Measurements from ENCODE around the gene CAMK2A.

The CAMK2A gene

GRCh38 chr5:150254774-150255173 is 34.8 kb downstream of the CAMK2A start:
- Histone ChIP-seq H3K9me3 (no peaks in the 10 kb centered on the region), H3K4me3 (no peak overlapping the region), H3K27ac (no peak overlapping the region), H3K36me3 (no peaks in the 10 kb centered on the region), H3K27me3 (no peaks in the 10 kb centered on the region), H3K4me1 (no peaks in the 10 kb centered on the region)
- intact Hi-C loops (cut with DNase I; ENCODE audit: low total_unique reads) = no loop called here
- no peak for DNase-seq
- TF ChIP-seq, protein P1, sequence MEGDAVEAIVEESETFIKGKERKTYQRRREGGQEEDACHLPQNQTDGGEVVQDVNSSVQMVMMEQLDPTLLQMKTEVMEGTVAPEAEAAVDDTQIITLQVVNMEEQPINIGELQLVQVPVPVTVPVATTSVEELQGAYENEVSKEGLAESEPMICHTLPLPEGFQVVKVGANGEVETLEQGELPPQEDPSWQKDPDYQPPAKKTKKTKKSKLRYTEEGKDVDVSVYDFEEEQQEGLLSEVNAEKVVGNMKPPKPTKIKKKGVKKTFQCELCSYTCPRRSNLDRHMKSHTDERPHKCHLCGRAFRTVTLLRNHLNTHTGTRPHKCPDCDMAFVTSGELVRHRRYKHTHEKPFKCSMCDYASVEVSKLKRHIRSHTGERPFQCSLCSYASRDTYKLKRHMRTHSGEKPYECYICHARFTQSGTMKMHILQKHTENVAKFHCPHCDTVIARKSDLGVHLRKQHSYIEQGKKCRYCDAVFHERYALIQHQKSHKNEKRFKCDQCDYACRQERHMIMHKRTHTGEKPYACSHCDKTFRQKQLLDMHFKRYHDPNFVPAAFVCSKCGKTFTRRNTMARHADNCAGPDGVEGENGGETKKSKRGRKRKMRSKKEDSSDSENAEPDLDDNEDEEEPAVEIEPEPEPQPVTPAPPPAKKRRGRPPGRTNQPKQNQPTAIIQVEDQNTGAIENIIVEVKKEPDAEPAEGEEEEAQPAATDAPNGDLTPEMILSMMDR (IDR thresholded peaks at IDR 0.05) = no peak

DNA sequence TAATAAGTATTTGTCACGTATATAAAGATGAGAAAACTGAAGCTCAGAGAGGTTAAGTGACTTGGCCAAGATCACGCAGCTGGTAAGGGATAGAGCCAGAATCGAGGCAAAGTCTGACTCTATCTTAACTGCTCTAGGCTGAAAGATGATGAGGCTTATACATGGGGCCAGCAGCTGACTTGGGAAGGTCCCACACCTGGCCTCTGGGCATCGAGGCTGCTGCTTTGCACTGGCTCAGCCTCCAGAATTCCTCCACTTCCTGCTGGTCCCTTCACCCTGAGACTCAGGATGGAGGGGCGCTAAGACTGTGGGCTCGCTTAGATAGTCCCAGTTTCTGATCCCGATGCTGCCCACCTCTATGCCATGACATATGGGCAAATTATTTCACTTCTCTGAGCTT is 35.2 kb downstream of the CAMK2A start:
- TF ChIP-seq, protein P1 (IDR thresholded peaks at IDR 0.05) = no peak
- Histone ChIP-seq H3K27me3 (no peaks in the 10 kb centered on the region), H3K27ac (no peak overlapping the region), H3K4me1 (no peaks in the 10 kb centered on the region), H3K36me3 (no peaks in the 10 kb centered on the region), H3K9me3 (no peaks in the 10 kb centered on the region), H3K4me3 (no peak overlapping the region)
- no peak for DNase-seq
- intact Hi-C loops (cut with DNase I; ENCODE audit: low total_unique reads) = no loop called here

DNA sequence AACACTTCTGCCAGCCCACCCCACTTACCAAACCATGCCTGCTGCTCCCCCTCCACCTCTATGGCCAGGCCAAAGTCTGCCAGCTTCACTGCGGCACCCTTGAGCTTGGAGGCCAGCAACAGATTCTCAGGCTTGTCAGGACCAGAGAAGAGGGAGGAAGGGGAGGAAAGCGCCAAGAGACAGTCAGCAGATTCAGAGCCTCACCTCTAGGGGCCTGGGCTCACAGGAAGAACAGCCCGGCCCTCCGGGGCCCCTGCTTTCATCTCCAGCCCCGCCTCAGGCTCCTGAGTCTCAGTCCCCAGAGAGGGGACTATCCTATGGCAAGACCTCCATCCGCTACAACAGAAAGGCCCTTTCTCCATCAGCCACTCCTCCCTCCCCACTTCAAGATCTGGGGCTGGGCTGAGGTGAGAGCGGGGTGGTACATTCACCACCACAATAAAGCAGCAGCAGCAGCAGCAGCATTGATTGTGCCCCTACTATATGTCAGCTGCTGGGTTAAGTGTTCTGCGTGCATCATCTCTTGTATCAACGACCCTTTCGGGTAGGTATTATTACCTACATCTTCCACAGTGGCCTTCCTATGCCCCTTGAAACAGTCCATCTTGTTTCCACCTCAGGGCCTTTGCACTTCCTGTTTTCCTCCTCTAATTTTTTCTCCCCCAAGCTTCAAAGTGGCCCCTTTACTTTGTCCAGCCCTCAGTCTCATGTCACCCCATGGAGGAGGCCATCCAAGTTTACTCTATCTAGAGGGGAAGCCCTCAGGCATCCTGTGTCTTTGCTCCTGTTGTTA is 36.0 kb downstream of the CAMK2A start:
- TF ChIP-seq, protein P1 (IDR thresholded peaks at IDR 0.05) = no peak
- H3K9me3 ChIP-seq = no peaks in the 10 kb centered on the region
- no peaks in the 10 kb centered on the region for H3K4me1 ChIP-seq
- DNase-seq = no peak
- intact Hi-C loops (cut with DNase I; ENCODE audit: low total_unique reads) = no loop called here
- no peak overlapping the region for H3K27ac ChIP-seq
- no peaks in the 10 kb centered on the region for H3K36me3 ChIP-seq
- no peak overlapping the region for H3K4me3 ChIP-seq
- no peaks in the 10 kb centered on the region for H3K27me3 ChIP-seq

GRCh38 chr5:150252489-150252888 is 37.1 kb downstream of the CAMK2A start:
- Histone ChIP-seq H3K9me3 (no peaks in the 10 kb centered on the region), H3K27me3 (no peaks in the 10 kb centered on the region), H3K36me3 (no peaks in the 10 kb centered on the region), H3K4me1 (no peaks in the 10 kb centered on the region), H3K4me3 (no peak overlapping the region), H3K27ac (no peak overlapping the region)
- no peak for DNase-seq
- TF ChIP-seq, protein P1 (IDR thresholded peaks at IDR 0.05) = no peak
- intact Hi-C loops (cut with DNase I; ENCODE audit: low total_unique reads) = no loop called here

GRCh38 chr5:150251504-150251903 is 38.1 kb downstream of the CAMK2A start:
- H3K9me3 ChIP-seq = no peaks in the 10 kb centered on the region
- no peaks in the 10 kb centered on the region for H3K36me3 ChIP-seq
- TF ChIP-seq, protein P1 (IDR thresholded peaks at IDR 0.05) = no peak
- no peaks in the 10 kb centered on the region for H3K4me1 ChIP-seq
- no peak for DNase-seq
- no peak overlapping the region for H3K27ac ChIP-seq
- intact Hi-C loops (cut with DNase I; ENCODE audit: low total_unique reads) = no loop called here
- H3K4me3 ChIP-seq = no peak overlapping the region
- no peaks in the 10 kb centered on the region for H3K27me3 ChIP-seq
